GM15510 (cell line): ENCODE results near the gene GAS7.

ENCODE experiments used
- POLR2A ChIP-seq: IDR thresholded peaks from 3 replicates; pipeline ENCODE4 v1.6.1; 2011; ENCODE audit warnings: borderline replicate concordance; ENCODE audit not compliant: insufficient read length; ENCODE audit errors: extremely low read depth

GAS7 gene

DNA sequence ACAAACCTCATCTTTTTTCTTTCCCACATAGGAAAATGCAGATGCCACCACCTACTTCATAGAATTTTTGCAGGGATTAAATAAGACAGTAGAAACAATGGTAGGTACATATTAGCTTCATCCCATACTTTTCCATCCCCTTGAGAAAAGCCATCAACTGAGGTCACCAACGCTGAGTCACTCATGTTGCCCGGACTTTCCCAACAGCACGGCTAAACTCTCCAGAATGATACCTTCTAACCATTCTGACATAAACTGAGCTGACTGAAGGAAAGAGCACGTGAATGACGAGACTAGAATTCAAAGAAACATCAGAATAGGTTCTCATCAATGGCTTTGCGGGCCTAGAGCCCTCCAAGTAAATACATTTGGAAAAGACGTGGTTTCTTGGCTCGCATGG is 147.3 kb downstream of the GAS7 start:
- TF ChIP-seq POLR2A = no peak

- TF ChIP-seq POLR2A = peak; percentile 29
Measured at GRCh38 chr17:10050597-10051101, 147.8 kb downstream of the GAS7 start.

- no peak for TF ChIP-seq POLR2A
Measured at GRCh38 chr17:10048629-10049350, 149.6 kb downstream of the GAS7 start.

DNA sequence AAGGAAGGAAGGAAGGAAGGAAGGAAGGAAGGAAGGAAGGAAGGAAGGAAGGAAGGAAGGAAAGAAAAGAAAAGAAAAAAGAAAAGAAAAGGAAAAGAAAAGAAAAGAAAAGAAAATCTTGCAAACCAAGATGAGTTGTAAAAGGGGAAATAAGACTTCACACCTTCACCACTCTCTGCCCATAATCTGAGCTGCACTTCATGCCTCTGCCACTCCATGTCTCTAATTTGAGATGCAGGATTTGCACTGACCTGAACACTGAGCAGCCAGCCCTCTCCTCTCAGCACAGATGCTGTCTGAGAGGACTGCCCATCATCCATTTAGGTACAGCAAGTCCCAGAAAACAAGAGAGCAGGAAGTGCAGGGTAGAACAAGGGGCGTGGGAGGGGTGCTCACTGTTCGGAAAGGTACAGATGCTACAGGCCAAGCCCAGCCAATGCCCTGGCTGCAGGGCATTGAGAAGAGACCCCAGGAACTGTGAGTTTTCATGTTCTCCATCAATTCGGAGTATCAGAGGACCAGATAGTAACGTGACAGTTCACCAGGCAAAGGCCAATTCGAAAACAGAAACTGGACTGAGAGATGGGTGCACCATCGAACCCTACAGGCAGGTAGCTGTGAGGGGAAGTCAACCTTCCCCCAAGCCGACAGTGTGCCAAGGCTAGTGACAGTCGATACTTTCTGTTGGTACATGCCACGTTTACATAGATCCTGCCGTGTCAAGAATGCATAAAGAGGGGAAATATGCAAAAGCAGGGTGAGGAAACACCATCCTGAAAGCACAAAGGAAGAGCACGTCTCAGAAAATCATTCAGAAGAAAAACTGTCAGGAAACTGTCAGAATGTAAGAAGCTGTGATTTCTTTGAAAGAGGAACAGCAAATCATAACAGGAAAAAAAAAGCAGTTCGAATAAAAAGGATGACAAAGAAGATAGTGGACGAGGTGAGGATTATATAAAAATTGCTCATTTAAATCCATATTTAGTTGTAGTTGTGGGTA is 151.3 kb downstream of the GAS7 start:
- TF ChIP-seq POLR2A = no peak

DNA sequence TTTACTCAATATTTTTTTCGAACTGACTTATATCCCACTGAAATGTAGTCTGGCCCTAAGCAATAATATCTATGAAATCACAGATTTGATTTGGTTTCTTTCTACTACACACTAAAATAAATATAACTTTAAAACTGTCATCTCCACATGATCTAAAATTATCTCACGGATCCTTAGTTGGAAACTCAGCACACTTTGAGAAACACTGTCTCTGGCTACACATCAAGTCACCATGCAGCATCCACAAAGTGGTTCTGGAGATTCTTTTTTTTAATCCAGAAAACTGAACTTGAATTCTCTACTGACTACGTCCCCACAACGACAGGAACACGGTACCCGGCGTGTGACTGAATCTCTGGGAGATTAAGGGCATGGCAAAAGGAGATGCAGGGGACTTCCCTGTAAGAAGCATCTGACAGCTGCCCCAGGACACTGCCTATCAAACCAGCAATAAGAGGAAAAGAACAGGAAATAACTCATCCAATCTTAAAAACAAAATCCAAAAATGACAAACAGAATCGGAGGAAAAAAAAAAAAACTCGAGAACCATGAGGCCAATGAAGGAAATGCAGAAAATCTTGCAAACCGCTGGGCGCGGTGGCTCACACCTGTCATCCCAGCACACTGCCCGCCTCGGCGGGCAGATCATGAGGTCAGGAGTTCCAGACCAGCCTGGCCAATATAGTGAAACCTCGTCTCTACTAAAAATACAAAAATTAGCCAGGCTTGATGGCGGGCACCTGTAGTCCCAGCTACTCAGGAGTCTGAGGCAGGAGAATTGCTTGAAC is 152.3 kb downstream of the GAS7 start:
- no peak for TF ChIP-seq POLR2A

GRCh38 chr17:10042589-10043244 is 155.7 kb downstream of the GAS7 start:
- TF ChIP-seq POLR2A = no peak

- TF ChIP-seq POLR2A = no peak
Measured at GRCh38 chr17:10041916-10042588, 156.4 kb downstream of the GAS7 start.

- TF ChIP-seq POLR2A = no peak
Measured at GRCh38 chr17:10041287-10041612, 157.2 kb downstream of the GAS7 start.

DNA sequence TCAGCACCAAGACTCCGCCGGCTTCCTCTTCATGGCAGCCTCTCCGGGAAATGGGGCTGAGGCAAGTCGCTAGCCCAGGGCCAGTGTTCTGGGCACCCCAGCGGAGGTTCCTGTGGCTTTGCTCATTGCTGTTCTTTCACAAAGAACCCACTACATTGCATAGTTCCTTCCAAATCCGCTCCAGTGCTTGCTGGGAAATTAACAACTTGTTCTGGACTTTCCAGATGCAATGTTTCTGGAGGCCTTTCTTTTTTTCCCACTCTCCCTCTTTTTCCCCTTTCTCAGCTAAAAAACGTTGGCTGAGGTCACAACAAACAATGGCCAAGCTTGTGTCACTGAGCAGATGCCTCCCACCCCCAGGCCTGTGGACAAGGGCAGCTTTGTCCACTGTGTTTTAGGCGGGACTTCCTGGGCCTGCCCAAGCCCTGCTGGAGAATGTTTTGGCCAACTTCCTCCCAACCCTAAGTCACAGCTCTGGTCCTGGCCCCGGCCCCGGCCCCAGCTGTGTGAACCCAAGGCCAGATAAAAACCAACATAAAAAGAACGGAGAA is 161.8 kb downstream of the GAS7 start:
- no peak for TF ChIP-seq POLR2A

DNA sequence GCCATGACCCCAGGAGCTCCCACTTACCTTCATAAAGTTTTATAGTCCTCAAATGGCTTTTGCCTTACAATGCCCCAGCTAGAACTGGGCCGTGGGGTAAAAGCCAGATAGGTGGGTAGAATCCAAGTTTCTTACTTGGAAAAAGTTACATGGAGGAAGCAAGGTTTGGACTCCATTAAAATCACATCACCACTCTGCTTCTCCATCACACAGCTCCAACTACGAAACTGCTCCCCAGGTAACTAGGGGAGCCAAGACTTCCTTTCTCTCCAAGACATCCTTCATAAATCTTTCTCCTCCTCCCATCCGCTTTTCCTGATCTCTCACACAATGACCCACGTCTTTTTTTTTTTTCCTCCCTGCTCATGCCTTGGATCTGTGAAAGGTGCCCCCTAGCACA is 162.5 kb downstream of the GAS7 start:
- no peak for TF ChIP-seq POLR2A

DNA sequence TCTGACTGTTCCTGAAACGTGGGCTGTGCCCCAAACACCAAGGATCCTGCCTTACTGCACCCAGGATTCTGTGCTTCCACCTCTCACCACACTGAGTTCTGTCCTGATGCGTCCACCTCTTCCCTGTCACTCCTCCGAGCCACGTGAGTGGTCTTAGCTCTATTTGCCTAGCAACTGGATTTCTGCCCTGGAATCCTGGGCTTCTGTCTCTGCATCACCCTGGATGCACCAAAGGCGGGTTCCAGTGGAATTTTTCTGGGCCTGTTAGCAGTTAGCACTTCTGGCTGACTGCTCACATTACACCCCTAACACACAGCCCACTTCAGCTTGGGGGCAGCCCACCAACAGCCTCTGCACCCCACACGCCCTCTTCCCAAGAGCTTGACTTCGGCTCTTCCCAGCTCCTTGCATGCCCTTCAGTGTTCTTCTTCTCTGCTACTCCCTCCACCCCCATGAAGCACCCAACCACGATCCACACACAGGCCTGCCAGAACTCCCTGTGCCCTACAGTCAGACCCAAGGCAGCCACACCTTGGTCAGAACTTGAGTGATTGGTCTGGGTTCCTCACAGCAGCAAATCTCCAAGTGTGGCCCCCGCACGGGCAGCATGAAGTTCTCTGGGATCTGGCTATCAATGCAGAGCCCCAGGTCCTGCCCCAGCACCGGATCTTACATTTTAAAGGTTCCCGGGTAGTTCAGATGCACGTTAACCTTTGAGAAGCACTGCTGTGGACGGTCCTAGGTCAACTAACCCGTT is 163.5 kb downstream of the GAS7 start:
- no peak for TF ChIP-seq POLR2A

DNA sequence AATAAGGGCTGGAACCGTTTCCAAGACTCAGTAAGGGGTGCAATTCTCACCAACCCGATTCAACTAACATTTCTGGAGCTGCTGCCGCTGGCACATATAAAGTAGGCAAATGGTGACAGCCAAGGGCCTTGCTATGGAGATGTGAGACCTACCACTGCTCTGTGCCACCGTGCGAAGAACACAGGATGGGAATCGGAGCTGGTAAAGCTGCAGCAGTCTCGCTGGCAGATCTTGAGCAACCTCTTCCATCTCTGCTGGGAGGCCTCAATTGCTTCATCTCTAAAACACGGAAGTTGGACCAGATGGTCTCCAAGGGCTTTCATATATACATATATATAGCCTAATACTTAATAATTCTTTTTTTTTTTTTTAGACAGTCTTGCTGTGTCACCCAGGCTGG is 164.4 kb downstream of the GAS7 start:
- no peak for TF ChIP-seq POLR2A

GRCh38 chr17:10033449-10033848 is 165.0 kb downstream of the GAS7 start:
- no peak for TF ChIP-seq POLR2A

DNA sequence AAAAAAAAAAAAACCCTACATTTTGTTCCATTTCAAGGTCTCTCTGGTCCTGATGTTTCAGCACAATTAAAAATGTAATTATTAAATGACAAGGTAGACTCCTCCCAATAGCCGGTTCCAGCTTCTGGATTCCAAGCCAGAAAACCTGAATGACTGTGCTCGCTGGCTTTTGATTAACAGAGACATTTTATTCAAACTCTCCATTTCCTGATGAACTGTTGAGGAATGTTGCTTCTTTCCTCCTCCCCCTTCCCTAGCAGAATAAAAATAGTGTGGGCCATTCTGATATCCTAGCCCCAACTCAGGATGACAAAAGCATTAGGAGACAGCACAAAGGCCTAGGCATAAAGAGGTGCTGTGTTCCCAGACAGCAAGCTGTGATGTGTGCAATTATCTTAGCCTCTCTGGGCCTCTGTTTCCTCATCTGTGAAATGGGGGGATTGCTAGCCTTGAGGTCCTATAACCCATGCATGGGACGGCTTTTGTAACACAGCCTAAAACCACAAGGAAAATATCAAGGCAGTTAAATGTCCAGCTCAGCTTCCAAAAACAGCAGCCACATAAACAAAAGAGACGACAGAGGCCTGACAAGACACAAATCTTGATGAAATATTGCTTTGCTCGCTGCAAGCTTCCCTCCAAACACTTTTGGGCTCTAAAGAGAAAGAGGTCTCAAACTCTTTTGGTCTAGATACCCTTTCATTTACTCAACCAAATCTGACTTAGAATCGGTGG is 166.1 kb downstream of the GAS7 start:
- TF ChIP-seq POLR2A = no peak
